GM12878 (cell line): ENCODE results near the gene TERB1. TPM values are rescaled to one million over a fixed set of nuclear protein-coding genes. Genes with fewer than 3 reads are reported as not detected.

Experiments used
- ATF2 ChIP-seq: IDR thresholded peaks from 2 replicates; pipeline ENCODE4 v1.6.1; 2012; ENCODE audit warnings: low read length, inconsistent platforms
- CEBPB ChIP-seq, 2 experiments: fragments of 150-350 bp in 1 of 2; IDR thresholded peaks; 2 replicates each; pipeline ENCODE4 v1.6.1; 2012 to 2014; ENCODE audit warnings: low read depth in 2 of 2, low read length in 2 of 2, borderline replicate concordance in 1 of 2, inconsistent platforms in 1 of 2
- CREB1 ChIP-seq: IDR thresholded peaks from 2 replicates; pipeline ENCODE4 v1.6.1; 2012; ENCODE audit warnings: low read depth, mild to moderate bottlenecking, inconsistent platforms
- CUX1 ChIP-seq: IDR thresholded peaks from 2 replicates; pipeline ENCODE4 v1.6.1; 2012; ENCODE audit warnings: improper control_type of control experiment, low read depth, low read length; ENCODE audit not compliant: insufficient replicate concordance
- E2F8 ChIP-seq: fragments of 450-650 bp; IDR thresholded peaks from 2 replicates; pipeline ENCODE4 v1.6.1; 2018; ENCODE audit warnings: mild to moderate bottlenecking, low read depth, moderate library complexity; ENCODE audit not compliant: partially characterized antibody
- FOS ChIP-seq: IDR thresholded peaks from 3 replicates; pipeline ENCODE4 v1.6.1; 2011; ENCODE audit warnings: borderline replicate concordance; ENCODE audit not compliant: insufficient read length; ENCODE audit errors: extremely low read depth
- IRF3 ChIP-seq: fragments of 450-650 bp; IDR thresholded peaks from 2 replicates; pipeline ENCODE4 v1.6.1; 2014; ENCODE audit warnings: mild to moderate bottlenecking
- LARP7 ChIP-seq: fragments of 450-650 bp; IDR thresholded peaks from 2 replicates; pipeline ENCODE4 v1.6.1; 2017; ENCODE audit warnings: mild to moderate bottlenecking
- MEF2A ChIP-seq: IDR thresholded peaks from 2 replicates; pipeline ENCODE4 v1.6.1; 2011; ENCODE audit warnings: low read depth, mild to moderate bottlenecking, low read length, moderate library complexity; ENCODE audit not compliant: insufficient read depth
- NFYB ChIP-seq: IDR thresholded peaks from 2 replicates; pipeline ENCODE4 v1.6.1; 2011; ENCODE audit warnings: low read depth, mild to moderate bottlenecking, low read length, improper control_type of control experiment, moderate library complexity; ENCODE audit not compliant: insufficient read depth
- NR2C1 ChIP-seq: fragments of 450-650 bp; IDR thresholded peaks from 2 replicates; pipeline ENCODE4 v1.6.1; 2017; ENCODE audit warnings: antibody characterized with exemption, mild to moderate bottlenecking, moderate library complexity
- PAX8 ChIP-seq: fragments of 450-650 bp; IDR thresholded peaks from 2 replicates; pipeline ENCODE4 v1.6.1; 2017; ENCODE audit warnings: mild to moderate bottlenecking, moderate library complexity
- PRDM15 ChIP-seq: fragments of 450-650 bp; formaldehyde crosslinking; IDR thresholded peaks from 2 replicates; pipeline ENCODE4 v1.4.0; 2020; ENCODE audit warnings: mild to moderate bottlenecking, moderate library complexity
- SIN3A ChIP-seq: IDR thresholded peaks from 2 replicates; pipeline ENCODE4 v1.6.1; 2012; ENCODE audit warnings: low read depth, low read length, improper control_type of control experiment
- polyA plus RNA-seq, 11 experiments: library from polyadenylated mRNA; depleted of rRNA in 4 of 11; unstranded in 6 of 11; stranded (reverse) in 5 of 11; fragments of >200 nt; fragmentation: Nextera tagmentation in 4 of 11; fragmentation: Illumina TruSeq in 1 of 11; extraction: Ambion mirVana in 4 of 11; extraction: Trizol in 1 of 11; gene quantifications; 1 replicate in 1 of 11; 2 replicates in 10 of 11; pipeline versions ENCODE4 v1.2.1 to v1.2.3, GENCODE V29; 2011 to 2016; ENCODE audit warnings: inconsistent platforms in 2 of 11, missing spikeins in 2 of 11, low read depth in 1 of 11
- total RNA-seq, 4 experiments: library from RNA; depleted of rRNA in 3 of 4; stranded (reverse); fragments of >200 nt in 3 of 4; fragmentation: Illumina TruSeq in 1 of 4; extraction: Trizol in 1 of 4; gene quantifications; 2 replicates each; pipeline versions ENCODE4 v1.2.1 to v1.2.3, GENCODE V29; 2013 to 2021

TERB1 gene
- total and polyA plus RNA-seq, 10 of the 15 experiments (the other 5 are each of a cell fraction or from before 2014, with no cell fraction given), result 0.03 to 0.10 (median 0.06) TPM; not detected in 7

GRCh38 chr16:66751303-66751991, 49.9 kb downstream of the TERB1 start, which contains the start of gene DYNC1LI2 (continued):
- peak; percentile 57; the same call in 1 of the 2 replicates for TF ChIP-seq IRF3
- TF ChIP-seq CREB1, result no peak; the same call in 1 of the 2 replicates
- TF ChIP-seq SIN3A, result 0 out of 2 replicates have a peak, but pooled peaks have one; percentile 27
- TF ChIP-seq NFYB, result no peak
- no peak for TF ChIP-seq CUX1
- no peak for TF ChIP-seq PRDM15 (CRISPR knock-in tag)
- peak; percentile 55 for TF ChIP-seq NR2C1
- TF ChIP-seq LARP7, result peak; percentile 100
- no peak for TF ChIP-seq FOS
- no peak for TF ChIP-seq ATF2
- TF ChIP-seq MEF2A, result no peak
- no peak for TF ChIP-seq CEBPB (IDR thresholded peaks at IDR 0.05; ENCODE audit: borderline replicate concordance in 1 of 2, low read depth in 2 of 2, low read length in 2 of 2)
- TF ChIP-seq PAX8, result no peak
- TF ChIP-seq E2F8, result no peak
